Lower leg skin (tissue), 4 donors: ENCODE results near the gene GARIN6. TPM values are rescaled to one million over a fixed set of nuclear protein-coding genes. Genes with fewer than 3 reads are reported as not detected.
"Not testable (repeated sequence)": the region's sequence is repeated elsewhere in the genome, so short reads cannot be mapped to it uniquely, and the experiment has no call there.

ENCODE experiments used
- DNase-seq, 2 donors: peaks; one replicate each; pipeline ENCODE4 v3.0.0-alpha.2; 2019; ENCODE audit warnings: low spot score in 2 of 2
- H3K4me3 ChIP-seq: fragments of 200-600 bp; sonication (generic); 2 replicates; pipeline ENCODE4 v1.5.1; 2017; ENCODE audit warnings: mild to moderate bottlenecking, low read depth; ENCODE audit not compliant: poor library complexity, severe bottlenecking
- POLR2A ChIP-seq, 2 donors: fragments of 450-650 bp; IDR thresholded peaks; one replicate each; pipeline ENCODE4 v1.6.1; 2016 to 2017; ENCODE audit warnings: antibody characterized with exemption in 2 of 2, mild to moderate bottlenecking in 1 of 2, moderate library complexity in 1 of 2
- WGBS, 2 donors: methylation state at CpG; one replicate each; pipeline ENCODE4 v1.1.5; 2018; 5-methylcytosine and 5-hydroxymethylcytosine counted together
- intact Hi-C: fragments of 100-400 bp; cut with DNase I; formaldehyde crosslinking; loops from one replicate; pipeline ENCODE4 v1.15.0; 2023; ENCODE audit warnings: low total_unique reads
- total RNA-seq, 4 donors: library from RNA; depleted of rRNA; stranded (reverse); fragments of >200 nt; gene quantifications; one replicate each; pipeline ENCODE4 v1.1.0, GENCODE V29; 2016
- TF ChIP-seq, protein P1 (sequence below), 3 donors: fragments of 450-650 bp; IDR thresholded peaks; one replicate each; pipeline ENCODE4 v1.5.1; 2016; ENCODE audit warnings: antibody characterized with exemption in 3 of 3, mild to moderate bottlenecking in 3 of 3, moderate library complexity in 2 of 3

GARIN6 gene
- total RNA-seq, 4 donors from 2014 or later: not detected

DNA sequence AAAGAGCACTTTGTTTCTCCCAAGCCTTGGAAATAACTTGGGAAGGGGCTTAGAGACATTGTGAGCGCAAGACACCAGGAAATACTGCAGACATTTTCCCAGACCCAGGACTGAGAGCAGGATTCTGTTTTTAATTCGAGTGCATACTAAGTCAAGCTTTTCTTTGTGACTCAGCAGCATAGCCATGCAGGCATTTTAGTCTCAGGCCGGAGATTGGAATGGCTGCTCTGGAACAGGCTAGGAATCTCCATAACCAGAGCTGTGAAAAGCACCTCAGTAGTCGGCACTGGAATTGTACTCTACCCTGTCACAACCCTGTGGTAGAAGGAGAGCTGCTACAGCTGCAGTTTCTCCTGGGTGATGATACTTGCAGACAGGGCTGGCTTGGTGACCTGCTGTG lies 28.9 kb upstream of the GARIN6 start:
- intact Hi-C loops: no loop called here
- TF ChIP-seq, protein P1, sequence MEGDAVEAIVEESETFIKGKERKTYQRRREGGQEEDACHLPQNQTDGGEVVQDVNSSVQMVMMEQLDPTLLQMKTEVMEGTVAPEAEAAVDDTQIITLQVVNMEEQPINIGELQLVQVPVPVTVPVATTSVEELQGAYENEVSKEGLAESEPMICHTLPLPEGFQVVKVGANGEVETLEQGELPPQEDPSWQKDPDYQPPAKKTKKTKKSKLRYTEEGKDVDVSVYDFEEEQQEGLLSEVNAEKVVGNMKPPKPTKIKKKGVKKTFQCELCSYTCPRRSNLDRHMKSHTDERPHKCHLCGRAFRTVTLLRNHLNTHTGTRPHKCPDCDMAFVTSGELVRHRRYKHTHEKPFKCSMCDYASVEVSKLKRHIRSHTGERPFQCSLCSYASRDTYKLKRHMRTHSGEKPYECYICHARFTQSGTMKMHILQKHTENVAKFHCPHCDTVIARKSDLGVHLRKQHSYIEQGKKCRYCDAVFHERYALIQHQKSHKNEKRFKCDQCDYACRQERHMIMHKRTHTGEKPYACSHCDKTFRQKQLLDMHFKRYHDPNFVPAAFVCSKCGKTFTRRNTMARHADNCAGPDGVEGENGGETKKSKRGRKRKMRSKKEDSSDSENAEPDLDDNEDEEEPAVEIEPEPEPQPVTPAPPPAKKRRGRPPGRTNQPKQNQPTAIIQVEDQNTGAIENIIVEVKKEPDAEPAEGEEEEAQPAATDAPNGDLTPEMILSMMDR (IDR thresholded peaks at IDR 0.05): no peak
- TF ChIP-seq POLR2A (IDR thresholded peaks at IDR 0.05): no peak
- no peak overlapping the region for H3K4me3 ChIP-seq
- WGBS, 2 donors: 74 to 78% methylated on average over 4 of the region's 4 CpGs
- no peak for DNase-seq

DNA sequence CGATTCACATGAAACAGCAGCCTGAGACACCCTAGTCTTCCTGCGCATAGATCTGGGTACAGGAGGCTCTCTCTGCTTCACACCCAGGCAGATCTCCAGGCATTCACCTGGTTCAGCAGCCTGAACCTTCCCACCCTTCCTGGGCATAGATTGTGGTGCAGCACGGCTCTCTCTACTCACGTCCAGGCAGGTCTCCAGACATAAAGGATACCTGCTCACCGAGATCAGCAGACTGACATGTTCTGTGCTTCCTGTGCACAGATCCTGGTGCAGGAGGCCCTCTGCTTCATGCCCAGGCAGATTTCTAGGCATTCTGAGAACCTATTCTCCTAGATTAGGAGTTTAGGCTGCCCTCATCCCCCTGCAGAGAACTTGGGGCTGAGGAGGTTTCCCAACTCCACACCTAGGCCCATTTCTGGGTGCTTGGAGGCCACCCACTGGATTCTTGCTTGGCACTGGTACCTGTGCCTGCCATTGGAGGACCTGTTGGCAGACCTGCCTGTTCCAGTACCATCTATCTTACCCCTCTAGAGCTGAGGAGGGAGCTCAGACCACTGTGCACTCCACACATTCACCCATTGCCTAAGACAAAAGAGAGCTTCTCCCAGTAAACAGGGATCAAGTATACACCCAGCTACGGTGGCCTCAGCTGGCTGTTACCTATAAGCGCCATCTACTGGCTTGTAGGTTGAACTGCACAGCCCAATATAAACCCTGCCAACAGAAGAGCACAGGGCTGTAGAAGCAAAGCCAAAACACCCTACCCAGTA lies 28.0 kb upstream of the GARIN6 start:
- WGBS, 2 donors: 60 to 69% methylated on average over 7 of the region's 7 CpGs
- TF ChIP-seq POLR2A (IDR thresholded peaks at IDR 0.05): no peak
- TF ChIP-seq, protein P1 (IDR thresholded peaks at IDR 0.05): no peak
- H3K4me3 ChIP-seq: no peak overlapping the region
- no peak for DNase-seq
- intact Hi-C loops: no loop called here

DNA sequence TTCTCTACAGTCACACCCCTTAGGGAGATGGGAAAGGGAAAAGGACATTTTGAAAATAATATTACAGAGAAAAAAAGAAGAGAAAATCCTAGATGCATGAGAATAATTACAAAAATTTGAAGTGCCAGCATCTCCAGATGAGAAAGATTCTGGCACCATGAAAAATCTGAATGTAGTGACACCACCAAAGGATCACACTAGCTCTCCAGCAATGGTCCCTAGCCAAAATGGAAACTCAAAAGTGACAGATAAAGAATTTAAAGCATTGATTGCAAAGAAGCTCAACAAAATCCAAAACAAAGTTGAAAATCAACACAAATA lies 27.4 kb upstream of the GARIN6 start:
- intact Hi-C loops: no loop called here
- no peak for DNase-seq
- no peak overlapping the region for H3K4me3 ChIP-seq
- TF ChIP-seq, protein P1 (IDR thresholded peaks at IDR 0.05): no peak
- no peak for TF ChIP-seq POLR2A (IDR thresholded peaks at IDR 0.05)

DNA sequence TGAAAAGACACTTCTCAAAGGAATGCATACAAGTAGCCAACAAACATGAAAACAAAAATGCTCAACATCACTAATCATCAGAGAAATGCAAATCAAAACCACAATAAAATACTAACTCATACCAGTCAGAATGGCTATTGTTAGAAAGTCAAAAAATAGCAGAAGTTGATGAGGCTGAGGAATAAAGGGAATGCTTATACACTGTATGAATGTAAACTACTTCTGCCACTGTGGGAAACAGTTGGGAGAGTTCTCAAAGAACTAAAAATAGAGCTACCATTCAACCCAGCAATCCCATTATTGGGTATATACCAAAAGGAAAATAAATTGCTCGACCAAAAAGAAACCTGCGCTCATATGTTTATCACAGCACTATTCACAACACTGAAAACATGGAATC lies 23.0 kb upstream of the GARIN6 start:
- 91 to 93% methylated on average over 2 of the region's 2 CpGs for WGBS, 2 donors
- intact Hi-C loops, H3K4me3 ChIP-seq, DNase-seq: not testable (repeated sequence)

DNA sequence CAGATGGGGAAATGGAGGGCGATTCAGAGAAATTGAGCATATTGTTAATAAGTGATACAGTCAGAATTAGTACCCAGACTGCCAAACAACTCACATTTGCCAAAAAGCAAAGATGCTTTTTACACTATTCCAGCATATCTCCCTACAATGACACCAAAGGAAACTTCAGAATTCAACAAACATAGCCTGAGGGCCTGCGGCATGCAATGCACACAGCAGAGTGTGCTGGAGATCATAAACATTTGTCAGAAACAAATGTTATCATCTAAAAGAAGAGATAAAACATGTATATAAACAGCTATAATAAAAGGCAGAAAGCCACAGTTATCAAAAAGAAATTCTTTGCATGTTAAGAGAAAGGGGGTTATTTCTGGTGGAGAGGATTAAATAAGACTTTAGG lies 20.1 kb upstream of the GARIN6 start:
- no peak overlapping the region for H3K4me3 ChIP-seq
- TF ChIP-seq, protein P1 (IDR thresholded peaks at IDR 0.05): no peak
- no peak for TF ChIP-seq POLR2A (IDR thresholded peaks at IDR 0.05)
- 80 to 89% methylated on average over 2 of the region's 2 CpGs for WGBS, 2 donors
- no peak for DNase-seq
- intact Hi-C loops: no loop called here

DNA sequence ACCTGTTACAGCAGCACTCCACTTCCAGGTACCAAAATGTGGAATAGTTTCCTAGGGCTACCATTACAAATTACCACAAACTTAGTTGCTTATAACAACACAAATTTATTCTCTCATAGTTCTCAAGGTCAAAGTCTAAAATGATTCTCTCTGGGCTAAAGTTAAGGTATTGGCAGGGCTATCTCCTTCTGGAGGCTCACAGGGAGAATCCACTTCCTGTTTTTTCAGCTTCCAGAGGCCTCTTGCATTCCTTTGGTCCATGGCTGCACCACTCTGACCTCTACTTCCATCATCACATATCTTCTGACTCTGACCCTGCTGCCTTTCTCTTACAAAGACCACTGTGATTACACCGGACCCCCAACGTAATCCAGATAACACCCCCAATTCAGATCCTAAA lies 2.9 kb upstream of the GARIN6 start:
- no peak overlapping the region for H3K4me3 ChIP-seq
- WGBS, 2 donors: 94 to 96% methylated on average over 2 of the region's 2 CpGs
- intact Hi-C loops: no loop called here
- DNase-seq: no peak
- TF ChIP-seq, protein P1 (IDR thresholded peaks at IDR 0.05): no peak
- TF ChIP-seq POLR2A (IDR thresholded peaks at IDR 0.05): no peak
